ENCODE measurements around the gene CD300E.

Gene CD300E

GRCh38 chr17:74606050-74606449 is 17.5 kb downstream of the CD300E start:
- Histone ChIP-seq H3K36me3 (ENCODE audit: control insufficient read depth, insufficient read depth, low read length) (no peaks in the 10 kb centered on the region), H3K4me3 (ENCODE audit: low read length) (no peak overlapping the region), H3K4me1 (ENCODE audit: control insufficient read depth, insufficient read depth, low read length) (peaks cover 4% of the 10 kb centered on the region), H3K9ac (ENCODE audit: low read length) (no peak overlapping the region), H3K27me3 (ENCODE audit: control insufficient read depth, insufficient read depth, low read length) (peaks cover 4% of the 10 kb centered on the region), H3K9me3 (ENCODE audit: control insufficient read depth, low read length) (no peaks in the 10 kb centered on the region)

GRCh38 chr17:74605361-74605760 is 18.2 kb downstream of the CD300E start:
- H3K27me3 ChIP-seq (ENCODE audit: control insufficient read depth, insufficient read depth, low read length): peaks cover 8% of the 10 kb centered on the region
- H3K9me3 ChIP-seq (ENCODE audit: control insufficient read depth, low read length): no peaks in the 10 kb centered on the region
- H3K4me1 ChIP-seq (ENCODE audit: control insufficient read depth, insufficient read depth, low read length): peaks cover 4% of the 10 kb centered on the region
- H3K4me3 ChIP-seq (ENCODE audit: low read length): no peak overlapping the region
- H3K9ac ChIP-seq (ENCODE audit: low read length): no peak overlapping the region
- no peaks in the 10 kb centered on the region for H3K36me3 ChIP-seq (ENCODE audit: control insufficient read depth, insufficient read depth, low read length)

GRCh38 chr17:74604761-74605160 is 18.8 kb downstream of the CD300E start:
- H3K9ac ChIP-seq (ENCODE audit: low read length): no peak overlapping the region
- peaks cover 8% of the 10 kb centered on the region for H3K27me3 ChIP-seq (ENCODE audit: control insufficient read depth, insufficient read depth, low read length)
- peaks cover 4% of the 10 kb centered on the region for H3K4me1 ChIP-seq (ENCODE audit: control insufficient read depth, insufficient read depth, low read length)
- H3K9me3 ChIP-seq (ENCODE audit: control insufficient read depth, low read length): no peaks in the 10 kb centered on the region
- no peaks in the 10 kb centered on the region for H3K36me3 ChIP-seq (ENCODE audit: control insufficient read depth, insufficient read depth, low read length)
- no peak overlapping the region for H3K4me3 ChIP-seq (ENCODE audit: low read length)

GRCh38 chr17:74604200-74604599 is 19.3 kb downstream of the CD300E start:
- H3K9me3 ChIP-seq (ENCODE audit: control insufficient read depth, low read length): no peaks in the 10 kb centered on the region
- no peak overlapping the region for H3K4me3 ChIP-seq (ENCODE audit: low read length)
- peaks cover 8% of the 10 kb centered on the region for H3K27me3 ChIP-seq (ENCODE audit: control insufficient read depth, insufficient read depth, low read length)
- no peak overlapping the region for H3K9ac ChIP-seq (ENCODE audit: low read length)
- no peaks in the 10 kb centered on the region for H3K36me3 ChIP-seq (ENCODE audit: control insufficient read depth, insufficient read depth, low read length)
- H3K4me1 ChIP-seq (ENCODE audit: control insufficient read depth, insufficient read depth, low read length): peaks cover 4% of the 10 kb centered on the region

- H3K36me3 ChIP-seq (ENCODE audit: control insufficient read depth, insufficient read depth, low read length): no peaks in the 10 kb centered on the region
- H3K9ac ChIP-seq (ENCODE audit: low read length): no peak overlapping the region
- H3K27me3 ChIP-seq (ENCODE audit: control insufficient read depth, insufficient read depth, low read length): peaks cover 12% of the 10 kb centered on the region
- peaks cover 4% of the 10 kb centered on the region for H3K4me1 ChIP-seq (ENCODE audit: control insufficient read depth, insufficient read depth, low read length)
- H3K4me3 ChIP-seq (ENCODE audit: low read length): no peak overlapping the region
- H3K9me3 ChIP-seq (ENCODE audit: control insufficient read depth, low read length): no peaks in the 10 kb centered on the region
Observed at GRCh38 chr17:74603746-74604145, 19.8 kb downstream of the CD300E start.

- Histone ChIP-seq H3K4me3 (ENCODE audit: low read length) (no peak overlapping the region), H3K4me1 (ENCODE audit: control insufficient read depth, insufficient read depth, low read length) (peaks cover 4% of the 10 kb centered on the region), H3K36me3 (ENCODE audit: control insufficient read depth, insufficient read depth, low read length) (no peaks in the 10 kb centered on the region), H3K27me3 (ENCODE audit: control insufficient read depth, insufficient read depth, low read length) (peaks cover 12% of the 10 kb centered on the region), H3K9me3 (ENCODE audit: control insufficient read depth, low read length) (no peaks in the 10 kb centered on the region), H3K9ac (ENCODE audit: low read length) (no peak overlapping the region)
Observed at GRCh38 chr17:74603037-74603635, 20.4 kb downstream of the CD300E start.

- Histone ChIP-seq H3K4me1 (ENCODE audit: control insufficient read depth, insufficient read depth, low read length) (peaks cover 4% of the 10 kb centered on the region), H3K36me3 (ENCODE audit: control insufficient read depth, insufficient read depth, low read length) (no peaks in the 10 kb centered on the region), H3K4me3 (ENCODE audit: low read length) (no peak overlapping the region), H3K9me3 (ENCODE audit: control insufficient read depth, low read length) (no peaks in the 10 kb centered on the region), H3K27me3 (ENCODE audit: control insufficient read depth, insufficient read depth, low read length) (peaks cover 12% of the 10 kb centered on the region), H3K9ac (ENCODE audit: low read length) (no peak overlapping the region)
Observed at GRCh38 chr17:74601944-74602572, 21.5 kb downstream of the CD300E start.

GRCh38 chr17:74599448-74599939 is 24.0 kb downstream of the CD300E start:
- H3K4me1 ChIP-seq (ENCODE audit: control insufficient read depth, insufficient read depth, low read length): no peaks in the 10 kb centered on the region
- no peak overlapping the region for H3K4me3 ChIP-seq (ENCODE audit: low read length)
- H3K36me3 ChIP-seq (ENCODE audit: control insufficient read depth, insufficient read depth, low read length): no peaks in the 10 kb centered on the region
- no peak overlapping the region for H3K9ac ChIP-seq (ENCODE audit: low read length)
- peaks cover 12% of the 10 kb centered on the region for H3K27me3 ChIP-seq (ENCODE audit: control insufficient read depth, insufficient read depth, low read length)
- H3K9me3 ChIP-seq (ENCODE audit: control insufficient read depth, low read length): no peaks in the 10 kb centered on the region

GRCh38 chr17:74599023-74599399 is 24.5 kb downstream of the CD300E start:
- no peaks in the 10 kb centered on the region for H3K9me3 ChIP-seq (ENCODE audit: control insufficient read depth, low read length)
- no peaks in the 10 kb centered on the region for H3K36me3 ChIP-seq (ENCODE audit: control insufficient read depth, insufficient read depth, low read length)
- no peak overlapping the region for H3K4me3 ChIP-seq (ENCODE audit: low read length)
- no peak overlapping the region for H3K9ac ChIP-seq (ENCODE audit: low read length)
- peaks cover 12% of the 10 kb centered on the region for H3K27me3 ChIP-seq (ENCODE audit: control insufficient read depth, insufficient read depth, low read length)
- H3K4me1 ChIP-seq (ENCODE audit: control insufficient read depth, insufficient read depth, low read length): no peaks in the 10 kb centered on the region

- Histone ChIP-seq H3K4me3 (ENCODE audit: low read length) (no peak overlapping the region), H3K4me1 (ENCODE audit: control insufficient read depth, insufficient read depth, low read length) (no peaks in the 10 kb centered on the region), H3K9ac (ENCODE audit: low read length) (no peak overlapping the region), H3K9me3 (ENCODE audit: control insufficient read depth, low read length) (no peaks in the 10 kb centered on the region), H3K27me3 (ENCODE audit: control insufficient read depth, insufficient read depth, low read length) (peaks cover 12% of the 10 kb centered on the region), H3K36me3 (ENCODE audit: control insufficient read depth, insufficient read depth, low read length) (no peaks in the 10 kb centered on the region)
Observed at GRCh38 chr17:74598346-74599022, 25.1 kb downstream of the CD300E start.

- Histone ChIP-seq H3K36me3 (ENCODE audit: control insufficient read depth, insufficient read depth, low read length) (no peaks in the 10 kb centered on the region), H3K4me1 (ENCODE audit: control insufficient read depth, insufficient read depth, low read length) (no peaks in the 10 kb centered on the region), H3K9ac (ENCODE audit: low read length) (no peak overlapping the region), H3K4me3 (ENCODE audit: low read length) (no peak overlapping the region), H3K9me3 (ENCODE audit: control insufficient read depth, low read length) (no peaks in the 10 kb centered on the region), H3K27me3 (ENCODE audit: control insufficient read depth, insufficient read depth, low read length) (peaks cover 12% of the 10 kb centered on the region)
Observed at GRCh38 chr17:74597069-74597790, 26.3 kb downstream of the CD300E start.

Data from mucosa of stomach (tissue), 1 donor.